SH-SY5Y (cell line): ENCODE results near the gene DEPDC7.

Experiments
- GATA2 ChIP-seq: IDR thresholded peaks from 2 replicates; pipeline ENCODE4 v1.6.1; 2011; ENCODE audit warnings: mild to moderate bottlenecking, low read depth, low read length
- GATA3 ChIP-seq: IDR thresholded peaks from 2 replicates; pipeline ENCODE4 v1.6.1; 2011; ENCODE audit warnings: low read depth, mild to moderate bottlenecking, low read length, moderate library complexity

The DEPDC7 gene

DNA sequence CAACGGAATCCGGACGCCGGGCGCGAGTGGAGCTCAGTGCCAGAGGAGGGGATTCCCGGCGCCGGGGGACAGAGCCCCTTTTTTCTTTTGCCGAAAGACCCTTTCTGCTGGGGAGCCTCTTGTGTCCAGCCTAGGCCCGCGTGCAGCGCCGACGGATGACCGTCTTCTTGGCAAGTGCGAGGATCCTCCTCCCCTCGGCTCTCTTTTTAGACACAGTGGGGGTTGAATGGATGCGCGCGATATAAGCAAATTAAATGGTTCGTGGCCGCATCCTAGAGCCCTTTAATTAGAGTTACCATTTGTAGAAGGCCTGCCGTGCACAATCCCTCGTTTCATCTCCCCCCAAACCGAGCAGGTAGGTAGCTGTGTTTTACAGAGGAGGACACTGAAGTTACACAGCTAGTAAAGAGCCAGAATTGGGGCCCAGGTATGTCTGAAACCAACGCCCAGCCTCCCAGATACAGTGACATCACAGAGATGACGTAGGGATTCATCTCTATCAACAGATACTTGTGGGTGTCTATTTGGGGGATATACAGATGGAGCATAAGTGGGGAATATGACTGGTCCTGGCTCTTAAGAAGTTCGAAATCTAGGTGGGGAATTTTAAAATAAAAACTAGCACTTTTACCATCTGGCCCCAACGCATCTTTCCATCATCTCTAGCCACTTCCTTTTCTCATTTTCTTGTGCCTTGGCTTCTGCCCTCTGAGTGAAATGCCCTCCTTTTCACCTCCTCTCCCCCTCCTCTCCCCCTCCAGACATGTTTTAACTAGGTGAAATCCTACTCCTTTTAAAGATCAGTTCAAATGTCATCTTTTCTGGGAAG, 24.6 kb downstream of the DEPDC7 start:
- TF ChIP-seq GATA3 (no peak), GATA2 (no peak)

DNA sequence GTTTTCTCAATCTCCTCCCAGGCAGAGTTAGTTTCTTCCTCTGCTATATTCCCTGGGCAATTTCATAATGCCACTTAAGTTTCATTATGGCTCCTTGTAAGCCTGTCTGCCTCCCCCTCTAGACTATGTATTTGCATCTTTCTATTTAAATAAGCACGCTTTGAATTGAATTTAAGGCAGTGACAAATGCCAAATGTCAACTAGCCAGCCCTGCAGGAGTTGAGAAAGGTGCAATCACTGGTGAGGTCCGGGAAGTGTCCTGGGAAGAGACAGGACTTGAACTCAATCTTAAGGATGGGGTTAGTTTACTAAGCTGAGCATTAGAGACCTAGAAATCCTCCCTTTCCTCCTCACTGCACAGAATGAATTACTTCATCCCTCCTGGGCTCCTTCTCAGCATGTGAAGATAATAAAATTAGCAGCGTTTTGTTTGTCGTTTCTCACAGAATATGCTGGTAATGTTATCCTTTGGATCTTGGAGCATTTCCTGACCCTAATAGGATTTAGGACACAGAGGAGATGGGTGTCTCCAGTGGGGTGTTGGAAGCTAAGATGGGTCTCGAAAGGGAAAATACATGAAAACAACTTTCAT, 25.3 kb downstream of the DEPDC7 start:
- no peak for TF ChIP-seq GATA2

DNA sequence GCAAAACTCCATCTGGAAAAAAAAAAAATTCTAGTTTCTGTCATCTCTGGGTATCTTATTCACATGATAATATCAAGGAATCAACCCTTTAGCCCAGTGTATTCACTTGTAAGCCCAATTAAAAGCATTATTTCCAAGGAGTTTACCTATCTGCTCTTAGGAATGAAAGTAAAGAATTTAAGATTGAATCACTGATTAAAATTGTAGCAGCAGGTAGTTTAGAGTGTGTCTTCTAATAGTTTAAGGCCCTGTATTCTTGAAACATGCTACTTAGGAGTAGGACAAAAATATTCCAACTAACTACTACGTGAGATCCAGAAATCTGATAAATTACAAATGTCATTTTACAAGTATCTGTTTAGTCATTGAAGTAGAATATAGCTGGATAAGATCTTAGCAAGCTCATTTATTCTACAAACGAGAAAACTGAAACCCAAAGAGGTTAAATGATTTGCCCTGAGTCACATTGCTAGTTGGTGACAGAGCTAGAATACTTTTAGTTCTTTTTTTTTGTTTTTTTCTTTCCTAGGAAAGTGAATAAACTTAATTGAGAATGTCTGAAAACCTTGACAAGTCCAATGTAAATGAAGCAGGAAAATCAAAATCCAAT, 27.6 kb downstream of the DEPDC7 start:
- TF ChIP-seq GATA3, result no peak
- no peak for TF ChIP-seq GATA2

DNA sequence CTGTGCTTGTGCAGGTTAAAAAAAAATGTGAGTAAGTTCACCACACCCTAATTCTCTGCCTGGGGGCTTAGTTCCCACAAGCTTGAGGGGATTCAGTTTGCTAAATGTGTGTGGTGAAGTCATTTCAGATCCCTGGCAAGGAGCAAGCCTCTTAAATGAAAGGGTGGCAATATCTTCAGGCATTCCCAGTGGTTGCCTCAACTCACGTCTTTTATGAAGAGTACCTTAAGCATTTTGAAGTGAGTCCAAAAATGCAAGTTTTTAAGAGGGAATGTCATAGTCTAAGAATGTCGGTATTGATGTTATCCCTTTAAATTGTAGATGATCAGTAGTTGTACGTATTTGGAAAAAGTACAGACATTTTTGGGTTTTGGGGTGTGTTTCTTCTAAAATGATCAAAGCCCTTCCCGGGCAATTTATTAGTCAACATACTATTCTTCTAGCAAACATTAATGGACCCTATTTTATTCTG, 28.6 kb downstream of the DEPDC7 start:
- TF ChIP-seq GATA2 (no peak), GATA3 (no peak)

DNA sequence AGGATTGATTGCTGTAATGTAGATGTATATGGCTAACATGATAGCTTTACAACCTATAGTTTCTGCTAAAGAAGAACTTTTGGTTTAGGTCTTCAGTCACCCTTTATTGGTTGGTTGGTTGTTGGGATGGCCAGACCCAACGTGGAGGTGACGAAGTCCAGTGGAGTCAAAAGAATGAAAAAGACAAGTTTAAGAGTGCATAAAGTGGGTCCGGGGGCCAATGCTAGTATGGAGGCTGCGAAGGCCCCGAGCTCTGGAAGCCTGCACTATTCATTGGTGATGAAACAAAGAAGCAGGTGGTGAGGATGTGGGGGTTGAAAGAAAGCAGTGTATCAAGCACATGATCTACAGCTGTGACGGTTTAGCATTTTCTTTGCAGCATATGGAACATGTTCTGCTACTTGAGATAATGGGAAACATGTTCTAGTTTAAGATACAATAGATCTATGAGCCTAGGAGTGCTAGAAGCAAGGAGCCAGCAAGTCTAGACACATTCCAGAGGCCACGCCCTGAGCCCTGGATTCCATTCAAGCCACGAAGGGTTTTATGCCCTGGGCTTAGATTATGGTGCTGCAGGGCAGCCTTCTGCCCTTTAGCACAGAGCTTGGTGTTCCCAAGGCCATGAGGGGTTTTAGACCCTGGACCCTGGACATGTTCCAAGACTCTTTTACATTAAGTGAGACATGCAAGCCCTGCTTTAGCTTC, 30.0 kb downstream of the DEPDC7 start:
- no peak for TF ChIP-seq GATA2
- TF ChIP-seq GATA3, result no peak

DNA sequence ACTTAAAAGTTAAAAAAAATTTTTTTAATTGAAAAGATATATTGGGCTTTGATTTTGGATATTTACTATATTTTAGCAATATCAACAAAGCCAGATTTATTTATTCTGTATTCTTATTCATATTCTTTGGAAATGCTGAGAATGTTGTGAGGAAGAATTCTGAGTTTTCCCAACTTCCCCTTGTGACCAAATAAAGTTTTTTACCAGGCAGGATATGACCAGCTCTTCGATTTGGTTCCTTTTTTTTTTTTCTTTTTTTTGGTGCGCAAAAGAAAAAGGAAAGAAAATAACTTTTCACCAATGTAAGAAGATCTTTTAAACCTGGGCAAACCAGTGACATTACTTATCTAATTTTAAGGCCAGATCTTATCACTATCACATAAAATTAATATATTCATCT, 36.6 kb downstream of the DEPDC7 start:
- no peak for TF ChIP-seq GATA3
- no peak for TF ChIP-seq GATA2

DNA sequence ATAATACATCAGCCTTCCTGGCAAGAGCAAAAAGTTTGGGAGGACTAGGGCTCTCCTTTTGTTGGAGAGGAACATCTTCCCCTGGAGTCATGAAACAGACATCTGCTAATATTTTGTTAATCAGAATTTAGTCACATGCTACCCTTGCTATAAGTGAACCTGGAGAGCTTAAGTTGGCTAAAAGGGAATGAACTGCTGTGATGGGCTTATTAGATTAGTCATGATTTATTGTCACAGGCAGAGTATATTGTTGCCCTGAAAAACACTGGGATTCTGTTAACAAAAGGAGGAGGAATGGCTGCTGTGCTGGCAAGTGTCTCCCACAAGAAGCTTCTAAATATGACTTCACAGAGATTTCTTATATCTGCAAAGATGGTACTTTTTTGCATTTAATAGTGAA, 39.7 kb downstream of the DEPDC7 start:
- no peak for TF ChIP-seq GATA2
- no peak for TF ChIP-seq GATA3

DNA sequence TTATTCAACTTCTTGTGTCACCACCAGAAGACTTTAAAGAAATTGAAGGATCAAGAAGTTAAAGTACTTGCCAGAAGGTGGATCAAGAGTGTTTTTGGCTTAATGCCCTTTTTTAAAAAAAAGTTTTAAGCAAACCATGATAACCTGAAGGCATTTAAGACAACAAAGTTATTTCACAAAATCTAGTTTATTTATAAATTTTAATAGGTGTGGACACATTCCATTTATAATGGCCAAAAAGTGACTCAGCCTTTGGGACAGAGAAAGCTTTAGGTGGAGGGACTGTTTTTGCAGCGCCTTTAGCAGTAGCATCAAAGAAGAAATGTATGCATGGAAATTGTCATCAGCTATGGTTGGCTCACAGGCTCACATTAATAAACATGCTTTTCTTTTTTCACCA, 41.6 kb downstream of the DEPDC7 start:
- TF ChIP-seq GATA3, result no peak
- TF ChIP-seq GATA2, result no peak

DNA sequence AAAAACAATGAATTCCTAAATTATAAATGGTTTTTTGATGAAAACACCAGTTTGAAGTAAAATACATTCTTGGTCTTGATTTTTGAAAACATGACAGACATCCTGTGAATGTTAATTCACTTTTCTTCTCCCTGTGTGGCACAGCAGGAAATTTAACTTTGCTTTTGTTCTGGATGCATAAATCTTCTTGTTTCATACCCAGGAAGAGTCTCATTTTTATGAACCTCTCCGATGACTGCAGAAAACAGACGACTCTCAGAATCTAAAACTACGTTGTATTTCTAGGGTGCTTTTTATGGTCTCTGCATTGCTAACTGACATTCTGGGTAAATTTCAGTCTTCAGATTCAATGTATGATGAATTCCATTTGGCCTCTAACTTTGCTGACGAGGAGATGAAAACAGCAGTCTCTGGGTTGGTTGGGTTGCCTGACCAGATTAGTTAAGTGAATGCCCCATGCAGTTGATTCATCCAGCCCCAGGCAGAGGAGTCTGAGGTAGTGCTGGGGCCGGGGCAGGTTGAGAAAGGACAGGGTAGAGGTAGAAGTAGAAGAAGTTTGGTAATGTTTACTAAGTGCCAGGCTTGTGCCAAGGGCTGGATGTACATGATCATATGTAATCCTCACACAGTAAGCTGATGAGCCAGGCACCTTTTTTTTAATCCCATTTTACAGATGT, 43.8 kb downstream of the DEPDC7 start:
- TF ChIP-seq GATA3, result no peak
- no peak for TF ChIP-seq GATA2

DNA sequence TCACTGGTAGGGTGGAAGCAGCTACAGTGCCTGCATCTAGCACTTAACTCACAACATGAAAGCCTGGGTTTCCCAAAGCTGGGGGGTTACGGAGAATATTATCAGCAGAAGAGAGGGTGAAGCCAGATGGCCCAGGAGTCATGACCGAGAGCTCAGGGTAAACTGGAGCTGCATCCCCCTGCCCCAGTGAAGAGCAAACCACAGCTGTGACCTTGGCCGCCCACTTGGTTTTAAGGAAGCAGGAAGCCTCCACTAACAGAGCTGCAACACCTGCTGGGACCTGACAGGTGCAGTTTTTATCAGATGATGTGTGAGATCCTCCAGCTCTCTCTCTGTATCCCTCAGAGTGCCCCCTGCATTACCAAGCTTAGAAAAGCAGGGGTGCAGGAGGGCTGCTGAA, 44.6 kb downstream of the DEPDC7 start:
- TF ChIP-seq GATA3 (no peak), GATA2 (no peak)

DNA sequence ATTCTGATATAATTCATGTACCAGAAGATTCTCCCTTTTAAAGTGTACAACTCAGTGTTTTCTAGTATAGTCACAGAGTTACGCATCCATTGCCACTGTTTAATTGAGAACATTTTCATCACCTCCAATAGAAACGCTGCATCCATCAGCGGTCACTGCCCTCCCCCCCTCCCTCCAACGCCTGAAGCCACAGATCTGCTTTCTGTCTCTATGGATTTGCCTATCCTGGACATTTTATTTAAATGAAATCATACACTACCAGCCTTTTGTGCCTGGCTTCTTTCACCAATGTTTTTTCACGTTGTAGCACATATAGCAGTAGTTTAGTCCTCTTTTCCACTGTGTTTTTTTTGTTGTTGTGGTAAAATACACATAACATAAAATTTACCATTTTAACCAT, 46.5 kb downstream of the DEPDC7 start:
- TF ChIP-seq GATA3, result no peak
- no peak for TF ChIP-seq GATA2

DNA sequence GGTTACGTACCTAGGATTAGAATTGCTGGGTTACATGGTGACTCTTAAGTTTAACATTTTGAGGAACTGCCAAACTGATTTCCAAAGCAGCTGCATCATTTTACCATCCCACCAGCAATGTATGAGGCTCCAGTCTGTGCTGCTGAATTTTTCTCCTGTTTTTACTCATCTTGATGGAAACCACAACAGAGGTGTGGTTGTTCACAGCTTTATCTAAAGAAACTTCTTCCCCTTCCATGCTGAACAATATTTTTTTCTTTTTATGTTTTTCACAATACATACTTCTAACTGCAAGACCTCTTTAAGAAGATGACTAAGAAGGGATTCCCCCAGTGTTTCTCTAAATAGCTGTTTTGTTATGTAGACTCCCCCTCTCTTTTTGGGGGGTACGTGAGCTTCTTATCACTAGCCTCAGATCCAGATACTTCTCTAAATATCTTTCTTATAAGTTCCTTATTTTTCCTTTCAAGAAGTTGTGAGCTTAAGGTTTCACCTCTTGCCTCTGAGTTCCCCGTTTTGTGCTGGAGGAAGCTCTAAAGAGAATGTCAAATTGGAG, 47.7 kb downstream of the DEPDC7 start:
- TF ChIP-seq GATA3, result no peak
- no peak for TF ChIP-seq GATA2

DNA sequence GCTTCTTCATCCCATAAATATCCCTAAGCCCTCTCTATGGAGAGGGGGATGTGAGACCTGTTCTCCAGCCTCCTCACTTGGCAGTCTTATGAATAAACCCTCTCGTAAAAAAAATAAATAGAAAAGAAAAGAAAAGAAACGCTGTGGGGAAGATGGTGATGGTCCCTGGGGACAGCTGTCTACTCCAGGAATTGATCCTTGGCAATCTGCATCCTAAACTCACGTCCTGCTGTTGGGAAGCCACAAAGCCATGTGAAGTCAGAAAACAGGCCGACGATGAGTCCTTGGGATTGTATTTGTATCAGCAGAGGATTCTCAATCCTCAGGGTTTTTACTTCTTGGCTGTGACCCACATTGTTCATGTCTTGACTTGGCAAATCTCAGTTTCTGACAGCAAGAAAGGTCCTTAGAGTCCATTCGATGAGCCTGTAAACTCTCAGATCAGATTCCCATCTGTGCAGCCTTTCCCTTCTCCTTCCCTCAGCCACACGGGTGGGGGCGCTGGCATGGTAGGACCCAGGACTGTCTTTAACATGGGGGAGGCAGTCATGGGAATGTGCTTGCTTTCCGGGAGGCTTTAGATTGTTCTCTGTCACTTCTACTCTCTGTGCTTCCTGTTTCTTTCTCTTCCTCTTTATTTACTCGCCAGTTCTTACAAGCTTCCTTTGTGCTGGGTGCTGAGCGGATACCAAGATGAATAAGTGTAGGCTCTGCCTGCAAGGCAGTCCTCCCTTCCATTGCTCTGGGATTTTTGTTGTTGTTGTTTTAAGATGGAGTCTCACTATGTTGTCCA, 48.6 kb downstream of the DEPDC7 start:
- TF ChIP-seq GATA3 (no peak), GATA2 (no peak)

DNA sequence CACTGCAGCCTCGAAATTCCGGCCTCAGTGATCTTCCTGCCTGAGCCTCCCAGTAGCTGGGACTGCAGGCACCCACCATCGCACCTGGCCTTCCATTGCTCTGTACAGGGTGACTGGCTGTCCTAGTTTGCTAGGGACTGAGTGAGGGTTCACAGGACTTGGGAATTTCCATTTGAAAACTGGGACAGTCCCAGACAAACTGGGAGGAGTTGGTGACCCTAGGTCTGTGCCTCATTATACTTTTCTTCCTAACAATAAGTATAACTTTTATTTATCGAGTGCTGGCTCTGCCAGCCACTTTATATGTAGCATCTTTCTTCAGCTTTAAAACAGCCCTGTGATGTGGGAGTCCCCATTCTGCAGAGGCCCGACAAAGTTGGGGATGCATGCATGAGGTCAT, 49.2 kb downstream of the DEPDC7 start:
- TF ChIP-seq GATA2 (no peak), GATA3 (no peak)
